Pancreas (tissue), 10 donors: ENCODE measurements around the gene FLVCR1. TPM values are rescaled to one million over a fixed set of nuclear protein-coding genes. Genes with fewer than 3 reads are reported as not detected.
A peak's percentile ranks its signal among the peaks of the same experiment; 100 is the strongest.

Experiments used
- ATAC-seq, 4 donors: fragments of 200-7000 bp; cut with Tn5 transposase; one replicate each; pipeline versions ENCODE4 v1.8.0 to v1.9.1; 2020; ENCODE audit warnings: mild to moderate bottlenecking in 4 of 4, moderate library complexity in 4 of 4
- DNase-seq, 6 donors: peaks; one replicate each; pipeline ENCODE4 v3.0.0-alpha.2; 2020
- FAIRE-seq: peaks from 2 replicates; lab custom pipeline; 2012; peaks lifted over from hg19 to GRCh38; lab: Jason Lieb, UNC
- H3K27ac ChIP-seq, 4 donors: fragments of 200-600 bp; sonication (generic); 1 replicate in 3 of 4; 2 replicates in 1 of 4; pipeline versions ENCODE4 v1.5.0 to v1.8.0; 2020
- H3K27me3 ChIP-seq, 4 donors: fragments of 200-600 bp; one replicate each; pipeline ENCODE4 v1.8.0; 2021
- H3K36me3 ChIP-seq, 3 donors: fragments of 200-600 bp; sonication (generic) in 1 of 3; one replicate each; pipeline versions ENCODE4 v1.5.0 to v1.8.0; 2020 to 2021
- H3K4me1 ChIP-seq, 3 donors: fragments of 200-600 bp; one replicate each; pipeline ENCODE4 v1.8.0; 2021
- H3K4me3 ChIP-seq, 4 donors: fragments of 200-600 bp; sonication (generic) in 2 of 4; one replicate each; pipeline versions ENCODE4 v1.5.0 to v1.8.0; 2020 to 2021
- H3K9me3 ChIP-seq, 4 donors: fragments of 200-600 bp; one replicate each; pipeline ENCODE4 v1.8.0; 2021
- WGBS, 2 donors: extraction: QIAGEN DNeasy Blood & Tissue Kit; methylation state at CpG; one replicate each; pipeline ENCODE4 v1.1.7; 2013; 5-methylcytosine and 5-hydroxymethylcytosine counted together
- intact Hi-C, 3 donors: fragments of 100-400 bp; cut with DNase I; formaldehyde crosslinking; loops; one replicate each; pipeline versions ENCODE4 v1.11.1 to v1.14.2; 2022
- polyA plus RNA-seq, 2 donors: library from polyadenylated mRNA; stranded (reverse); fragments of 200-250 nt; gene quantifications; one replicate each; pipeline ENCODE4 v1.2.3, GENCODE V29; 2013
- total RNA-seq, 6 donors: library from RNA; stranded (reverse); fragmentation: NEBNext Ultra II Directional in 4 of 6; extraction: Animal tissue kit (Norgen Biotek cat#: 25700) in 4 of 6; gene quantifications; one replicate each; pipeline versions ENCODE4 v1.2.1 to v1.2.4, GENCODE V29; 2021 to 2023
- TF ChIP-seq, protein P1 (sequence below), 4 donors: fragments of 200-600 bp; sonication (generic) in 3 of 4; IDR thresholded peaks; one replicate each; pipeline versions ENCODE4 v1.5.0 to v1.8.0; 2021; ENCODE audit warnings: antibody characterized with exemption in 4 of 4
- donor health status: healthy with polysubstance abuse.
- donor health status: DM: no; HTN: no; CAD: no; lungs with moderate emphysema.
- donor health status: DM: no; HTN: no; CAD: no.
- donor health status: control.
- donor health status: control.
- donor health status: Bipolar disorder and iron deficiency.
- donor health status: DM: yes; HTN: yes; CAD: no.
- donor health status: DM: no; HTN: no; CAD: no.
- donor health status: DM: no; HTN: no; CAD: no.
- donor health status: DM: yes; HTN: yes; CAD: no.

Gene FLVCR1
- total and polyA plus RNA-seq, 8 donors, result 1.4 to 5.6 (median 3.5) TPM

DNA sequence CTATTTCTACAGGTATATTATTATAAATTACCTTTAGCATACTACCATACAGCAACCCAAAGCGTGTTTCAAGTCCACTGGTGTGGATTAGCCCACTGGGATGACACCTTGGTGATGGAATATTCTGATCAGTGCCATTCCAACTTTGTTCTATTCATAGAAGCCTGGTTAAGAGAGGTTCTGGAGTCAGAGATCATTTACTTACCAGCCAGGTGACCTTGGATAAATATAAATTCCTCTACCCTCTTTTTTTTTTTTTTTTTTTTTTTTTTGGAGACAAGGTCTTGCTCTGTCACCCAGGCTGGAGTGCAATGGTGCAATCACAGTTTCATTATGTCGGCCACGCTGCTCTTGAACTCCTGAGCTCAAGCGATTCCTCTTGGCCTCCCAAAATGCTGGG lies 10.5 kb upstream of the FLVCR1 start, which contains the start of gene SPATA45:
TSS of gene SPATA45 (minus strand) at position 101 of the 400 bp plus-strand sequence. CDS start 11,500 bp downstream, outside the sequence.
- no peak within 1 kb of the TSS for H3K4me3 ChIP-seq
- intact Hi-C loops, result no loop called here
- H3K4me1 ChIP-seq, result no peaks in the 10 kb centered on the region
- TF ChIP-seq, protein P1, sequence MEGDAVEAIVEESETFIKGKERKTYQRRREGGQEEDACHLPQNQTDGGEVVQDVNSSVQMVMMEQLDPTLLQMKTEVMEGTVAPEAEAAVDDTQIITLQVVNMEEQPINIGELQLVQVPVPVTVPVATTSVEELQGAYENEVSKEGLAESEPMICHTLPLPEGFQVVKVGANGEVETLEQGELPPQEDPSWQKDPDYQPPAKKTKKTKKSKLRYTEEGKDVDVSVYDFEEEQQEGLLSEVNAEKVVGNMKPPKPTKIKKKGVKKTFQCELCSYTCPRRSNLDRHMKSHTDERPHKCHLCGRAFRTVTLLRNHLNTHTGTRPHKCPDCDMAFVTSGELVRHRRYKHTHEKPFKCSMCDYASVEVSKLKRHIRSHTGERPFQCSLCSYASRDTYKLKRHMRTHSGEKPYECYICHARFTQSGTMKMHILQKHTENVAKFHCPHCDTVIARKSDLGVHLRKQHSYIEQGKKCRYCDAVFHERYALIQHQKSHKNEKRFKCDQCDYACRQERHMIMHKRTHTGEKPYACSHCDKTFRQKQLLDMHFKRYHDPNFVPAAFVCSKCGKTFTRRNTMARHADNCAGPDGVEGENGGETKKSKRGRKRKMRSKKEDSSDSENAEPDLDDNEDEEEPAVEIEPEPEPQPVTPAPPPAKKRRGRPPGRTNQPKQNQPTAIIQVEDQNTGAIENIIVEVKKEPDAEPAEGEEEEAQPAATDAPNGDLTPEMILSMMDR (IDR thresholded peaks at IDR 0.05), result no peak
- no peak for DNase-seq
- no peaks in the 10 kb centered on the region for H3K9me3 ChIP-seq
- H3K27me3 ChIP-seq, result no peaks in the 10 kb centered on the region
- no peak within 1 kb of the TSS for H3K27ac ChIP-seq
- WGBS, 2 donors, result 89 to 94% methylated on average over 4 of the region's 4 CpGs
- no peaks in the 10 kb centered on the region for H3K36me3 ChIP-seq
- no peak for FAIRE-seq
- no peak for ATAC-seq

DNA sequence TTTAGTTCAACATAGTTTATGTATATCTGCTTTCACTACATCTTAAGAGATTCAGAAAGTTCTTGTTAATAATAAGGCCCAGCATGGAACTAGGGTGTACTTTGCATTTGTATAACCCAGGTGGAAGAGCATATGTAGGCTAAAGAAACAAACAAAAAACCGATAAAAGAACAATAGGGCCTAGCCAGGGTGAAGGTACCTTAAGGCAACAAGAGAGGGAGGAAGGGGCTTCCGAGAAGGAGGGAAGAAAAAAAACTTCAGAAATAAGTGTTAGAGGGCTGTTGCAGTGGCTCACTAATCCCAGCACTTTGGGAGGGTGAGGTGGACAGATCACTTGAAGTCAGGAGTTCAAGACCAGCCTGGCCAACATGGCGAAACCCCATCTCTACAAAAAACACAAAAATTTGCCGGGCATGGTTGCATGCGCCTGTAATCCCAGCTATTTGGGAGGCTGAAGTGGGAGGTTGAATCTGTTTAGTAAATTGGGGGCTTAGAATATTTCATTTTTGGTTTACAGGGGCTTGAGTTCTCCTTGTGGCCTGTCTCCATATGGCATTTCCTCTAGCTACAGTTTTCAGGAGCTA lies 5.9 kb upstream of the FLVCR1 start:
- FAIRE-seq, result no peak
- H3K4me1 ChIP-seq, result peaks cover 0 to 4% (median 1%) of the 10 kb centered on the region in 3 donors

DNA sequence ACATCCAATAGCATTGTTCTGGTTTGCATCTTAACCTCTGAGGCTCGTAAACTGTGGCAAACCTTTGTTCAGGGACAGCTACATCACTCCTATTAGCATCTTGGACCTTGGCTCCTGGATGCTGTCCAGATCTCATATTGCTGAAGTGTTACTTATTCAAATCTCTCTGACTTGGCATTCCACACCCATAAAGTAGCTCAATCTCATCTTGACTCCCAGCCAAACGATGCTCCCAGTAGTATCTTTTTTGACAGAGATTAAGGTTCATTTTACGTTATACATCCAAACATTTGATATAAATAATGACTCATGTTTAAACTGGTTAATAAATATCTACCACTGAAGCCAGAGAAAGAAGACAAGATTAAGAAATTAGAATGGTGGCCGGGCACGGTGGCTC lies 4.4 kb upstream of the FLVCR1 start:
- FAIRE-seq (no peak), ATAC-seq (no peak), DNase-seq (no peak)
- intact Hi-C loops, result no loop called here
- Histone ChIP-seq H3K36me3 (no peaks in the 10 kb centered on the region), H3K4me1 (peaks cover 0 to 5% (median 3%) of the 10 kb centered on the region in 3 donors), H3K27ac (no peak overlapping the region), H3K27me3 (no peaks in the 10 kb centered on the region), H3K9me3 (no peaks in the 10 kb centered on the region), H3K4me3 (no peak overlapping the region)
- 76 to 80% methylated on average over 5 of the region's 5 CpGs for WGBS, 2 donors
- TF ChIP-seq, protein P1 (IDR thresholded peaks at IDR 0.05), result no peak

More for the DNA sequence above, 5.9 kb upstream of the FLVCR1 start:
- ATAC-seq (no peak), DNase-seq (no peak)
- WGBS, 2 donors, result 83 to 94% methylated on average over 5 of the region's 5 CpGs
- Histone ChIP-seq H3K36me3 (no peaks in the 10 kb centered on the region), H3K9me3 (no peaks in the 10 kb centered on the region), H3K27ac (no peak overlapping the region), H3K27me3 (no peaks in the 10 kb centered on the region), H3K4me3 (no peak overlapping the region)
- intact Hi-C loops, result no loop called here
- TF ChIP-seq, protein P1 (IDR thresholded peaks at IDR 0.05), result no peak

DNA sequence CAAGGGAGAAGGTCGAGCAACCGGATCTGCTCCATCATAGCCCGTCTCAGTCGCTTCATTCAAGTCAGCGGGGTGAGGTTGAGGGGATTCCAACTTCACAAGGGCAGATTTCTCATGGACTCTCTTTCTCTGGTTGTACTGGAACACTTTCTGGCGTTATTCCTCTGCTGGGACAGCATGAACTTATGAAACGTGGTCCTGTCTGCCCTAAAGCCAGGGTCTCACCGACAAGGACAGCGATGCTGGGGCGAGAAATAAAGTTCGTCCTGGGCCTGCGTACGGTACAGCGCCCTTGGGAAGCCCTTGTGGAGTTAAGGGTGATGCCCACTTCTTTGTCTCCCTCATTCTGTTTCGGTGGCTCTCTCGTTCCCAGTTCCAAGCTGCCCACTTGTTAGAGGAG lies 1.3 kb upstream of the FLVCR1 start:
- DNase-seq, result no peak
- Histone ChIP-seq H3K9me3 (no peaks in the 10 kb centered on the region), H3K4me3 (peak overlapping the region in 1 of 4 donors; percentile 89), H3K36me3 (no peaks in the 10 kb centered on the region), H3K27me3 (no peaks in the 10 kb centered on the region), H3K4me1 (peaks cover 0 to 17% (median 9%) of the 10 kb centered on the region in 3 donors), H3K27ac (no peak overlapping the region)
- ATAC-seq, result no peak
- TF ChIP-seq, protein P1 (IDR thresholded peaks at IDR 0.05), result no peak
- no peak for FAIRE-seq
- 88 to 89% methylated on average over 16 of the region's 16 CpGs for WGBS, 2 donors
- intact Hi-C loops, result no loop called here
